Left colon (tissue), 2 donors: ENCODE measurements around the gene C1orf105. TPM values are rescaled to one million over a fixed set of nuclear protein-coding genes. Genes with fewer than 3 reads are reported as not detected.

Experiments
- ATAC-seq: fragments of 200-7000 bp; cut with Tn5 transposase; one replicate; pipeline ENCODE4 v1.9.1; 2020; ENCODE audit warnings: mild to moderate bottlenecking, moderate library complexity
- DNase-seq, 2 donors: peaks; one replicate each; pipeline ENCODE4 v3.0.0-alpha.2; 2020
- intact Hi-C, 2 donors: fragments of 100-400 bp; cut with DNase I in 1 of 2; cut with micrococcal nuclease in 1 of 2; formaldehyde crosslinking; loops; one replicate each; pipeline versions ENCODE4 v1.11.2 to v1.14.0; 2022; cut with DNase I, micrococcal nuclease
- total RNA-seq, 2 donors: library from RNA; stranded (reverse); fragmentation: NEBNext Ultra II Directional; extraction: Animal tissue kit (Norgen Biotek cat#: 25700); gene quantifications; one replicate each; pipeline ENCODE4 v1.2.1, GENCODE V29; 2021
- donor health status: DM: no; HTN: no; CAD: no.
- donor health status: DM: yes; HTN: yes; CAD: no.

Gene C1orf105
- total RNA-seq, 2 donors from 2014 or later = not detected

- intact Hi-C loops = no loop called here
- ATAC-seq (no peak), DNase-seq (no peak)
These were observed 76.7 kb downstream of the C1orf105 start for GRCh38 chr1:172497230-172497629.

GRCh38 chr1:172498857-172499256 lies 78.4 kb downstream of the C1orf105 start:
- intact Hi-C loops = no loop called here

GRCh38 chr1:172499636-172500141 lies 79.2 kb downstream of the C1orf105 start:
- DNase-seq (peak in 1 of 2 donors; percentile 22), ATAC-seq (peak; percentile 89)
- intact Hi-C loops = no loop called here

More at GRCh38 chr1:172498857-172499256, 78.4 kb downstream of the C1orf105 start:
- ATAC-seq (no peak), DNase-seq (no peak)

GRCh38 chr1:172500207-172500606 lies 79.7 kb downstream of the C1orf105 start:
- intact Hi-C loops = no loop called here
- DNase-seq (no peak), ATAC-seq (peak; percentile 39)

- DNase-seq (no peak), ATAC-seq (no peak)
- intact Hi-C loops = no loop called here
These were observed 87.3 kb downstream of the C1orf105 start for GRCh38 chr1:172507741-172508140.

- intact Hi-C loops = no loop called here
These were observed 90.0 kb downstream of the C1orf105 start for GRCh38 chr1:172510479-172510878.

GRCh38 chr1:172512591-172512990 lies 92.1 kb downstream of the C1orf105 start:
- no peak for ATAC-seq
- intact Hi-C loops = no loop called here
- DNase-seq = no peak

More at GRCh38 chr1:172510479-172510878, 90.0 kb downstream of the C1orf105 start:
- ATAC-seq = no peak
- no peak for DNase-seq

- intact Hi-C loops = no loop called here
- ATAC-seq (no peak), DNase-seq (no peak)
These were observed 93.0 kb downstream of the C1orf105 start for GRCh38 chr1:172513479-172513878.

GRCh38 chr1:172514108-172514507 lies 93.6 kb downstream of the C1orf105 start:
- no peak for DNase-seq
- intact Hi-C loops = no loop called here
- ATAC-seq = no peak

- intact Hi-C loops = no loop called here
- ATAC-seq (no peak), DNase-seq (no peak)
These were observed 95.0 kb downstream of the C1orf105 start for GRCh38 chr1:172515436-172515835.

GRCh38 chr1:172515927-172516326 lies 95.4 kb downstream of the C1orf105 start:
- DNase-seq = no peak
- intact Hi-C loops = no loop called here
- ATAC-seq = no peak

- intact Hi-C loops = no loop called here
- no peak for ATAC-seq
- DNase-seq = no peak
These were observed 96.6 kb downstream of the C1orf105 start for GRCh38 chr1:172517081-172517480.

- ATAC-seq (no peak), DNase-seq (no peak)
- intact Hi-C loops = no loop called here
These were observed 97.1 kb downstream of the C1orf105 start for GRCh38 chr1:172517545-172517944.

Other genes with a start within 250 kb of the C1orf105 start
- 10 to 100 TPM; 22.9 to 24.1 TPM for gene PIGC, start 23.4 kb downstream of the C1orf105 start, total RNA-seq
- gene SUCO, start 112.5 kb downstream of the C1orf105 start, total RNA-seq = 10 to 100 TPM; 24.8 to 26.9 TPM
- gene FASLG, start 238.4 kb downstream of the C1orf105 start, total RNA-seq = under 1 TPM; 0.49 to 0.70 TPM